ENCODE data around the gene MT1M.
A peak's percentile ranks its signal among the peaks of the same experiment; 100 is the strongest.

Gene MT1M

DNA sequence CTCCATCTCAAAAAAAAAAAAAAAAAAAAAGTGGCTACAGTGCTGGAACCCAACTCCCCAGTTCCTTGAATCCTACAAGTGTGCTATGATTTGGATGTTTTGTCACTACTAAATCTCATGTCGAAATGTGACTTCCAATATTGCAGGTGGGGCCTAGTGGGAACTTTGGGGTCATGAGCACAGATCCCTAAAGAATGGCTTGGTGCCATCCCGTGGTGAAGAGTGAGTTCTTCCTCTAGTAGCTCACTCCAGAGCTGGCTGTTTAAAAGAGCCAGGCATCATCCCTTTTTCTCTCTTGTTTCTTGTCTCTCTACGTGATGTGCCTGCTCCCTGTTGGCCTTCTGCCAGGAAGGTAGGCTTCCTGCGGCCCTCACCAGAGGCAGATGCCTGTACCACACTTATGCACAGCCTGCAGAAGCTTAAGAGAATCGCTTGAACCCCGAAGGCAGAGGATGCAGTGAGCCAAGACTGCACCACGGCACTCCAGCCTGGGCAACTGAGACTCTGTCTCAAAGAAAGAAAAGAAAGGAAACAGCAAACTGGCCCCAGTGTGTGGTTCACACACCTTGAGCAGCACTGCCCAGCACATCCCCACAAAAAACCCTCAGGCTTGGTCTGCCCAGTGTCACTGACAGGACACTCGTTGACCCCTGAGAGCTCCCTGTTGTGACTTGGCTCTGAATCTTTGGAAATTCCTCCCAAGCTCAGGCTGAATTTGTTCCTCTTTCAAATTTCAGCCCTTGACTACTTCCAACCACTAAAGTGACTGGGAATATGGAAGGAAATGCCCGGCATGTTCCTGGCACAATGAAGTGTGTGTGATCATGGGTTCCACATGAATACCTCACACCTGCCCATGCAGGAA is 3.7 kb upstream of the MT1M start:
- no peak for DNase-seq (ENCODE audit: low spot score)

- no peak for DNase-seq (ENCODE audit: low spot score)
Observed at GRCh38 chr16:56629531-56629930, 2.9 kb upstream of the MT1M start.

GRCh38 chr16:56630134-56630533 is 2.3 kb upstream of the MT1M start:
- no peak for DNase-seq (ENCODE audit: low spot score)

DNA sequence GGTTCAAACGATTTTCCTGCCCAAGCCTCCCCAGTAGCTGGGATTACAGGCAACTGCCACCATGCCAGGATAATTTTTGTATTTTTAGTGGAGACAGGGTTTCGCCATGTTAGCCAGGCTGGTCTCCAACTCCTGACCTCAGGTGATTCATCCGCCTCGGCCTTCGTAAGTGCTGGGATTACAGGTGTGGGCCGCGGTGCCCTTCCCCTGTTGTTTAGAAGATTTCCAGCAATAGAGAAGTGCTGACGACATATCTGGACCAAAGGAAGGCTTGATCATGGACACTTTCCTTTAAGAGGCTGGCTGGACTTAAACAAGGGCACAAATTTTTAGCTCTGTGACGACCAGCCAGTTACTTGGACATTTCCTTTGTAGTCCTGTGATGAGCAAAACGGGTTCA is 1.3 kb upstream of the MT1M start:
- DNase-seq (ENCODE audit: low spot score), result no peak

- DNase-seq (ENCODE audit: low spot score), result no peak
Observed at GRCh38 chr16:56631832-56632155, 665 bp upstream of the MT1M start.

GRCh38 chr16:56632848-56633365 is 448 bp downstream of the MT1M start:
- no peak for DNase-seq (ENCODE audit: low spot score)

DNA sequence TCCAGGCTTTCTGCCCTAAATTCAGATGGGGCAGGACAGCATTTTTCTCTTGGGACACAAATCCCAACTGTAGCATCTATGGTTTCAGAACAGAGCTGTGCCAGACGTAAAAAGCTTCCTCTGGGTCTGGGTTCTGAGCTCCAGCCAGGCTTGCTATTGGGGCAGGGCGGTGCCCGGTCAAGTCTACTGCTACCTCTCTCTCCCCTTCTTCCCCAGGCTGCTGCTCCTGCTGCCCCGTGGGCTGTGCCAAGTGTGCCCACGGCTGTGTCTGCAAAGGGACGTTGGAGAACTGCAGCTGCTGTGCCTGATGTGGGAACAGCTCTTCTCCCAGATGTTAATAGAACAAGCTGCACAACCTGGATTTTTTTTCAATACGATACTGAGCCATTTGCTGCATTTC is 1.1 kb downstream of the MT1M start:
- DNase-seq (ENCODE audit: low spot score), result no peak

DNA sequence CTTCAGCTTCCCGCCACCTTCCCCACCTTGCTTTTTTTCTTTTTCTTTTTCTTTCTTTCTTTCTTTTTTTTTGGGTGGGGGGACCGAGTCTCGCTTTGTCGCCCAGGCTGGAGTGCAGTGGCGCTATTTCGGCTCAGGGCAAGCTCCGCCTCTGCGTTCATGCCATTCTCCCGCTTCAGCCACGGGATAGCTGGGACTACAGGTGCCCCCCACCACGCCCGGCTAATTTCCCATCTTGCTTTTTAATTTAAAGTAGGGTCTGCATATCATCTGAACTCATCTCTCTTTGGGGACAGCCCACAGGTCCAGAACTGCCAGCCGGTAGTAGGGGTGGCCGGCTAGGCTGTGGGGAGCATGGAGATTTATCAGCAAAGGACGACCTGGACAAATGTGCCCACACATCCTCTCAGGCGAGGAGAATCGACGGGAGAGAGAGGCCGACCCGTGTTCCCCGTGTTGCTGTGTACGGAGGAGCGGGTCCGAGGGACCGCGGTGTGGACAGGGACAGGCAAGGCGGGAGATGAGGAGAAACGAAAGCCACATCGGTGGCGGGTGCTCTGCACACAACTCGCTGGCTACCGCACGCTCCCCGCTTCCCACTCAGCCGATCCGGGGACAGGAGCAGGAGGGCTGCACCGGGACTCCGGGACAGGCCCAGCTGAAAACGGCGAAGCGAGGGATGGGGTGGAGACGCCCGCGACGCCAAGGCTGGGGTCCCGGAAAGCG is 2.4 kb downstream of the MT1M start:
- no peak for DNase-seq (ENCODE audit: low spot score)

DNA sequence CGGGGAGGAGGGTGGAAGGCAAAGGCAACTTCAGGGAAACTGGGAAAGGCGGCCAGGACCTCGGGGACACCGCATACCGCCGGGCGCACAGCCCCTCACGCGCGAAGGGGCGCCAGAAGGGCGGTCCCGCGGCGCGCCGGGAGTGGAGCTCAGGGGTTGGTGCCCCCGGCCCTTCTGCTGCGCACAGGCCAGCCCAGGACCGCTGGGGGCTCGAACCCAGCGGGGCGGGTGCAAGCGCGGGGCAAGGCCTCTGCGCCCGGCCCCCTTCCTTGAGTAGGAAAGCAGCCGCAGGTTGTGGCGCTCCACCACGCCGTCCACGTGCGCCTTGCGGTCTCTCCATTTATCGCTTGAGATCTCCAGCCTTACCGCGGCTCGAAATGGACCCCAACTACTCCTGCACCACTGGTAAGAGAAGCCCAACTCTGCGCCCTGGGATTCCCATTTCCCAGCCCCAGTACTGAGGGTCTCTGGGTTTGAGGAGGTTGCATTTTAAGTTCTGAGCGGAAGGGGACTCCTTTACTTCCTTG is 3.0 kb downstream of the MT1M start:
- no peak for DNase-seq (ENCODE audit: low spot score)

DNA sequence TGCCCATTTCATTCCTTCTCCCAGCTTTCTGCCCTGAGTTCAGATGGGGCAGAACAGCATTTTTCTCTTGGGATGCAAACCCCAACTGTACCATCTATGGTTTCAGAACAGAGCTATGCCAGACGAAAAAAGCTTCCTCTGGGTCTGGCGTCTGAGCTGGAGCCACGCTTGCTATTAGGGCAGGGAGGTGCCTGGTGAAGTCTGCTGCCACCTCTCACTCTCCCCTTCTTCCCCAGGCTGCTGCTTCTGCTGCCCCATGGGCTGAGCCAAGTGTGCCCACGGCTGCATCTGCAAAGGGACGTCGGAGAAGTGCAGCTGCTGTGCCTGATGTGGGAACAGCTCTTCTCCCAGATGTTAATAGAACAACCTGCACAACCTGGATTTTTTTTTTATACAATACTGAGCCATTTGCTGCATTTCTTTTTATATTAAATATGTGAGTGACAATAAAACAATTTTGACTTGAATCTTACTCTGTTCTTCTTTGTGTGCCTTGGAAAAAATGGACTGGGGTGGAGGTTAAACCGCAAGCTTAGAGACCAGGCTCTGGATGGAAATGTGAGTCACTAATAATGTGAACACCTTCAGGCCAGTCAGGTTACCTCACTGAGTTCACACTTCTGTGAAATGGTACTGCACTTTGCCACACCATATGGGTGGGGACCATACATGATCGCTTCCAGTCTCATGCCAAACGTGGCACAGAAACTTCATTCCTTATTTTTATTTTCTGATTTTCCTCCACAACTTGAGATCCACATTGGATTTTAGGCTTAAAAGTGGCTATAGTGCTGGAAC is 4.4 kb downstream of the MT1M start:
- peak; percentile 52 for DNase-seq (ENCODE audit: low spot score)

DNA sequence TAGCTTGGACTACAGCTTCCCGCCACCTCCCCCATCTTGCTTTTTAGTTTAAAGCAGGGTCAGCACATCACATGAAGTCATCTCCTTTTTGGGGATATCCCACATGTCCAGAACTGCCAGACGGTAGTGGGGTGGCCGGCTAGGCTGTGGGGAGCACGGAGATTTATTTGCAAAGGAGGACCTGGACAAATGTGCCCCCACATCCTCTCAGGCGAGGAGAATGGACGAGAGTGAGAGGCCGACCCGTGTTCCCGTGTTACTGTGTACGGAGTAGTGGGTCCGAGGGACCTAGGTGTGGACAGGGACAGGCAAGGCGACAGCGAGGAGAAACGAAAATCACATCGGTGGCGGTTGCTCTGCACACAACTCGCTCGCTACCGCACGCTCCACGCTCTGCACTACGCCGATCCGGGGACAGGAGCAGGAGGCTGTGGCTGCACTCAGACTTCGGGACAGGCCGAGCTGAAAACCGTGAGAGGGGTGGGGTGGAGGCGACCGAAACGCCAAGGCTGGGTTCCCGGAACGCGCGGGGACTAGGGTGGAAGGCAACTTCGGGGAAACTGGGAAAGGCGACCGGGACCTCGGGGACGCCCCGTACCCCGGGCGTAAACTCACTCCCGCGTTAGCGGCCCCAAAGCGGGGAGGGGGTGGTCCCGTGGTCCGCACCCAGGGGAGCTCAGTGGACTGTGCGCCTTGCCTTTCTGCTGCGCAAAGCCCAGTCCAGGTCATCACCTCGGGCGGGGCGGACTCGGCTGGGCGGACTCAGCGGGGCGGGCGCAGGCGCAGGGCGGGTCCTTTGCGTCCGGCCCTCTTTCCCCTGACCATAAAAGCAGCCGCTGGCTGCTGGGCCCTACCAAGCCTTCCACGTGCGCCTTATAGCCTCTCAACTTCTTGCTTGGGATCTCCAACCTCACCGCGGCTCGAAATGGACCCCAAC is 5.6 kb downstream of the MT1M start, which contains the start of gene MT1A:
Gene MT1A (plus strand): TSS at position 853 of the 937 bp plus-strand sequence. CDS start 73 bp downstream, at position 926.
- DNase-seq (ENCODE audit: low spot score), result peak; percentile 24

- DNase-seq (ENCODE audit: low spot score), result no peak
Observed at GRCh38 chr16:56639045-56639444, 6.6 kb downstream of the MT1M start.

DNA sequence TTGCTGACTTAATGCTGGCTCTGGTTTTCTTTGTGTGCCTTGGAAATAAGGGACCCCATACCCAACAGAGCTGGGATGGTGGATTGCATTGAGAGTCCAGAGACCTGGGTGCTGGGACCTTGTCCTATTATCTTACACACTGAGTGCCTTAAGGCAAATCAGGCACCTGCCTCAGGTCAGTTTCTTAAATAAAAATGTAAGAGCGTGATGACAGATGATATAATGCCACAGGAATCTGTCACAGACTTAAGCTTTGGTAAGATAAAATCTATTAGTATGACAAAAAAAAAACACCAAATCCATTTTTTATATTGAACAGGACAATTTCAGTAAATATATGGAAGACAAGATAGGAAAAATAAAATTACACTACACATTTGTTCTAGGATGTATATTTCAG is 7.6 kb downstream of the MT1M start:
- no peak for DNase-seq (ENCODE audit: low spot score)

DNA sequence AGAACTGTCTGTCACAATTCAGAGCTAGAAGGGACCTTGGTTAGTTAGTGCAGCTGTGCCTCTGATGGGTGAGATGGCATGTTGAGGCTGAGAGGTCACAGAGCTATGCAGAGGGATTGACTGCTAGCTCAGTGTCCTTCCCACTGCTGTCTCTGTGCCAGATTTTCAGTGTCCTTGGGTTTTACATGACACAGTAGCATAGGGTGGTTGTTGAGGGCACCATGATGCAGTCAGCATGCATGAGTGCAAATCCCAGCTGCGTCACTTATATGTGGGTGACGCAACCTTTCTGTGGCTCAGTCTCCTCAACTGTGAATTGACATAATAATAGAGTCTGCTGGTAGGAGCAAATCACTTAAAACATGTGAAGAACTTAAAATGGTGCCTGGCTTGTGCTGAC is 8.7 kb downstream of the MT1M start:
- DNase-seq (ENCODE audit: low spot score), result no peak

DNA sequence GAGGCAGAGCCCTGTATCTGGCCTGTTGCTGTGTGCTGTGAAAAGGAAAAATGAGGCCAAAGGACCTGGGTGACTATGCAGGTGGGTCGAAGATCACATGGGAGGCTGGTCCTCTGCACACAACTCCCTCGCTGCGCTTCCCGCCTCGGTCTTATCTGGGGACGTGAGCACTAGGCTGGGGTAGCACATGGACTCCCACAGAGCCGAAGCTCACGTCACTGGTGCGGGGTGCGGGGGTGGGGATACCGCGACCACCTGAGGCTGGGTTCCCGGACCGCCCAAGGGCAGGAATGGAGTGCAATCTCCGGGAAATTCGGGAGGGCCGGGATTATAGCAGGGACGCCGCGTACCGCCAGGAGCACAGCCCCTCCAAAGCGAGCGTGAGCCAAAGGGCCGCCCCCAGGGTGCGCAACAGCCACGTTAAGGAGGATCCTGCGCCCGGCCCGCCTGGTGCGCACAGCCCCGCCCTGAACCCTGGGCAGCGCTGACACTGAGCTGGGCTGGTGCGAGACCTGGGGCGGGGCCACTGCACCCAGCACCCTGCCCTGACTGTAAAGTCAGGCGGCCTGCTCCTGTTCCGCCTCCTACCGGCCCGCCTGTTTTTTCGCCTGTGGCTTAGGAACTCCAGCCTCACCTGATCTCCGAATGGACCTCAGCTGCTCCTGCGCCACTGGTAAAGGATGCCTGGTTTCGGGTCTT is 10.8 kb downstream of the MT1M start:
- DNase-seq (ENCODE audit: low spot score), result peak; percentile 54

DNA sequence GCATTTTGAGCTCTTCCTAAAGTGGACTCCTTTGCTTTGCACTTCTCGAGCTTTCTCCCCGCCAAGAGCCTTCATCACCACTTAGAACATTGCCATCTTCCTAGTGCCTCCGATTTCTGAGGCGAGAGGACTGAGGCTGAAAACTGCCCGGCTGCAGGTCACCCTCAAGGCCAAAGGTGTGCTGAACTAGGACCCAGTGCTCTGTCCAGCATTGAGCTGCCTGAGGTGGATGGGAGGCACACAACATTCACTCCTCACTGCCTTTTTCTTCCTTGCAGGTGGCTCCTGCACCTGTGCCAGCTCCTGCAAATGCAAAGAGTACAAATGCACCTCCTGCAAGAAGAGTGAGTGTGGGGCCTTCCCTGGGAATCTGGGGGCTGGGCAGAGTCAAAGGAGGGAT is 11.4 kb downstream of the MT1M start:
- no peak for DNase-seq (ENCODE audit: low spot score)

GRCh38 chr16:56645311-56645710 is 12.9 kb downstream of the MT1M start:
- no peak for DNase-seq (ENCODE audit: low spot score)

- no peak for DNase-seq (ENCODE audit: low spot score)
Observed at GRCh38 chr16:56645838-56646237, 13.4 kb downstream of the MT1M start.

DNA sequence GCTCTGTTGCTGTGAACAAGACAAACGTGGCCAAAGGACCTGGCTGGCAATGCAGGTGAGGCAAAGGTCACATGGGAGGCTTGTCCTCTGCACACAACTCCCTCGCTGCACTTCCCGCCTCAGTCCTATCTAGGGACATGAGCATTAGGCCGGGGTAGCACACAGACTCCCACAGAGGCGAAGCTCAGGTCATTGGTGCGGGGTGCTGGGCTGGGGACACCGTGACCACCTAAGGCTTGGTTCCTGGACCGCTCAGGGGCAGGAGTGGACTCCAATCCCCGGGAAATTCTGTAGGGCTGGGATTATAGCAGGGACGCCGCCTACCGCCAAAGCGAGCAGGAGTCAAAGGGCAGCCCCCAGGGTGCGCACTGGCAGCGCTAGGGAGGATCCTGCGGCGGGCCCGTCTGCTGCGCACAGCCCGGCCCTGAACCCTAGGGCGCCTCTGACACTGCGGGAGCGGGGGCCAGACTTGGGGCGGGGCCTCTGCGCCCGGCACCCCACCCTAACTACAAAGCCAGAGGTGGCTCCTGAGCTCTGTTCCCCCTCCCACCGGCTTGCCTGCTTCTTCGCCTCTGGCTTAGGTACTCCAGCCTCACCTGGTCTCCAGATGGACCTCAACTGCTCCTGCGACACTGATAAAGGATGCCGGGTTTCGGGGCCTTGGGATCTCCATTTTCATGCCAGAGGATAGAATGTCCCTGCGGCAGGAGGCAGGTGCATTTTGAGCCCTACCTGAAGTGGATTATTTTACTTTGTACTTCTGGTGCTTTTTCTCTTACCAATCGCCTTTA is 15.4 kb downstream of the MT1M start:
- DNase-seq (ENCODE audit: low spot score), result no peak

DNA sequence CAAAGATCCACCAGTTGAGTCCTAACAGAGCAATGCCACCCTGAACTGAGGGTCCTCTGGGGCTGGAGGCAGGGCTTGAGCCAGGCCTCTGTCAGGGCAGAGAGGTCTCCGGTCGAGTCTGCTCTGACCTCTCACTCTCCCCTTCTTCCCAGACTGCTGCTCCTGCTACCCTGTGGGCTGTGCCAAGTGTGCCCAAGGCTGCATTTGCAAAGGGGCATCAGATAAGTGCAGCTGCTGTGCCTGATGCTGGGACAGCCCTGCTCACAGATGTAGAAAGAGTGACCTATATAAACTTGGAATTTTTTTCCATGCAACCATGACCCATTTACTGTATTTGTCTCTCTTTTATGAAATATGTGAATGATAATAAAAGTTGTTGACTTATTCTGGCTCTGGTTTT is 16.8 kb downstream of the MT1M start:
- DNase-seq (ENCODE audit: low spot score), result no peak

All from SW480 (cell line).